ENCODE data around the gene PATJ. TPM values are rescaled to one million over a fixed set of nuclear protein-coding genes. Genes with fewer than 3 reads are reported as not detected.

The PATJ gene
- total RNA-seq, 1 experiment from 2014 or later = 47.3 TPM

DNA sequence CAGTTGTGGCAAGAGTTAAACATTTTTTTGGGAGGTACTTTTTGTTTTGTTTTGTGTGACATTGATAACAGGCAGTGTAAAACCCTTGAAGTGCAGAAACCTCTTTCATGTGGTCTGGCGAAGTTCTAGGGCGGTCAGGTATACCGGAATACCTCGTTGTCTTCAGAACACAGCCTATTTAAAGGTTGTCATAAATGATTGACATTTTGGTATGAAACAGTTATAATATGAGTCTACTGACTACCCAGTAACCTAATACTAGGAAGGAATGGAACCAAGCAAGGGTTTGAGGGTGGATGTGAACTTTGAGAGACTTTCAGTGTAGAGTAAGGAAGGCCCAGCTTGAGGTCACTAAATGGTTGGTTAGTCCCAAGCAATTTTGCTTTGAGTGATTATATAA, 40.5 kb downstream of the PATJ start:
- H3K79me1 ChIP-seq (ENCODE audit: insufficient read depth, low read depth, low read length, poor library complexity, severe bottlenecking) = no peaks in the 10 kb centered on the region
- no peak overlapping the region for H3T11ph ChIP-seq (ENCODE audit: low read length)
- H3K4me1 Mint-ChIP-seq = no peaks in the 10 kb centered on the region
- no peaks in the 10 kb centered on the region for H3K9me3 Mint-ChIP-seq
- no peak for DNase-seq
- no peaks in the 10 kb centered on the region for H3K27me3 Mint-ChIP-seq (ENCODE audit: low read depth)
- no peak overlapping the region for H3K9ac ChIP-seq (ENCODE audit: extremely low read depth, insufficient read length, low read length)
- H3K27ac Mint-ChIP-seq = no peak overlapping the region
- H4K20me1 ChIP-seq (ENCODE audit: control insufficient read depth, insufficient read depth, insufficient read length) = no peaks in the 10 kb centered on the region
- no peak overlapping the region for H3K18ac ChIP-seq (ENCODE audit: insufficient read length, low read depth, low read length)
- no peak overlapping the region for H3K23ac ChIP-seq (ENCODE audit: insufficient read length, low read depth, low read length)
- no peaks in the 10 kb centered on the region for H3K9me3 ChIP-seq (ENCODE audit: control insufficient read depth, low read depth, low read length)
- no peak overlapping the region for H3K4me3 Mint-ChIP-seq
- H3K23me2 ChIP-seq (ENCODE audit: insufficient read length, low read depth, low read length, poor library complexity, severe bottlenecking) = no peaks in the 10 kb centered on the region
- H2AFZ ChIP-seq (ENCODE audit: low read length) = no peak overlapping the region
- H4K5ac ChIP-seq (ENCODE audit: insufficient read length, low read depth, low read length) = no peak overlapping the region
- H3K14ac ChIP-seq (ENCODE audit: insufficient read depth, low read length) = no peak overlapping the region
- H2AK5ac ChIP-seq (ENCODE audit: insufficient read length, low read length) = no peak overlapping the region
- H3K4me1 ChIP-seq (ENCODE audit: insufficient read depth, low read length) = no peaks in the 10 kb centered on the region
- H2BK120ac ChIP-seq (ENCODE audit: low read depth, low read length, poor library complexity, severe bottlenecking) = no peak overlapping the region
- no peak overlapping the region for H3K56ac ChIP-seq (ENCODE audit: insufficient read length, low read depth, low read length)
- no peak overlapping the region for H3K27ac ChIP-seq (ENCODE audit: insufficient read length, low read depth, low read length)
- H4K91ac ChIP-seq (ENCODE audit: insufficient read length, low read depth, low read length) = no peak overlapping the region
- no peak overlapping the region for H4K8ac ChIP-seq (replicated peaks; ENCODE audit: insufficient read length, low read depth, low read length)
- no peak overlapping the region for H3K4me2 ChIP-seq (ENCODE audit: insufficient read depth, insufficient read length, low read length)
- TF ChIP-seq CTCF (conservative IDR thresholded peaks at IDR 0.05) = no peak
- no peak overlapping the region for H2BK15ac ChIP-seq (ENCODE audit: low read depth, low read length)
- H3K4ac ChIP-seq (ENCODE audit: low read depth, low read length) = no peak overlapping the region
- H2BK5ac ChIP-seq (ENCODE audit: insufficient read length, low read length) = no peak overlapping the region
- no peaks in the 10 kb centered on the region for H3K79me2 ChIP-seq (ENCODE audit: insufficient read depth, low read length)
- no peaks in the 10 kb centered on the region for H3K27me3 ChIP-seq (ENCODE audit: insufficient read depth, low read length)
- no CpG with 5 or more reads among the region's 4 CpGs for WGBS (ENCODE audit: extremely low coverage, insufficient read length, low lambda C conversion rate)
- no peak overlapping the region for H2BK12ac ChIP-seq (ENCODE audit: insufficient read length, low read depth, low read length)
- H3K36me3 Mint-ChIP-seq (ENCODE audit: insufficient read depth in 1 of 3, low read depth in 3 of 3) = peaks cover under 1 to 35% (median 17%) of the 10 kb centered on the region in 3 experiments; a peak in 5 of 7 replicates
- H2BK20ac ChIP-seq (ENCODE audit: low read depth, low read length, poor library complexity, severe bottlenecking) = no peak overlapping the region

Data from H9 (cell line).